Muscle of back (tissue), 11 donors: ENCODE measurements around the gene HSPB6. TPM values are rescaled to one million over a fixed set of nuclear protein-coding genes. Genes with fewer than 3 reads are reported as not detected.
"Not testable (repeated sequence)": the region's sequence is repeated elsewhere in the genome, so short reads cannot be mapped to it uniquely, and the experiment has no call there.

Source experiments
- DNase-seq, 3 donors: peaks; one replicate each; pipeline versions ENCODE4 v3.0.0 to v3.0.0-alpha.2; 2013
- polyA plus RNA-seq, 10 donors: library from polyadenylated mRNA; unstranded; fragments of 120-200 nt; gene quantifications; one replicate each; pipeline ENCODE4 v1.2.1, GENCODE V29; 2013; ENCODE audit not compliant: insufficient read length in 10 of 10

Gene HSPB6
- polyA plus RNA-seq, 10 donors: 193 to 769 (median 611) TPM

- DNase-seq: no peak
Measured at GRCh38 chr19:35734273-35734672, 22.6 kb downstream of the HSPB6 start.

- no peak for DNase-seq
Measured at GRCh38 chr19:35733180-35734125, 23.4 kb downstream of the HSPB6 start.

GRCh38 chr19:35732540-35733179 is 24.2 kb downstream of the HSPB6 start:
- no peak for DNase-seq

- DNase-seq: no peak
Measured at GRCh38 chr19:35731779-35732405, 24.9 kb downstream of the HSPB6 start.

GRCh38 chr19:35731353-35731752 is 25.5 kb downstream of the HSPB6 start:
- no peak for DNase-seq

- no peak for DNase-seq
Measured at GRCh38 chr19:35730326-35730725, 26.5 kb downstream of the HSPB6 start.

GRCh38 chr19:35729763-35730162 is 27.1 kb downstream of the HSPB6 start:
- no peak for DNase-seq

GRCh38 chr19:35729021-35729420 is 27.8 kb downstream of the HSPB6 start:
- no peak for DNase-seq

- no peak for DNase-seq
Measured at GRCh38 chr19:35727956-35728706, 28.7 kb downstream of the HSPB6 start.

- no peak for DNase-seq
Measured at GRCh38 chr19:35727053-35727955, 29.5 kb downstream of the HSPB6 start.

GRCh38 chr19:35725216-35725861 is 31.5 kb downstream of the HSPB6 start:
- DNase-seq: no peak

GRCh38 chr19:35724560-35724959 is 32.3 kb downstream of the HSPB6 start:
- no peak for DNase-seq

GRCh38 chr19:35724132-35724531 is 32.7 kb downstream of the HSPB6 start:
- DNase-seq: not testable (repeated sequence)

- DNase-seq: no peak
Measured at GRCh38 chr19:35723671-35724070, 33.2 kb downstream of the HSPB6 start.

GRCh38 chr19:35722897-35723296 is 33.9 kb downstream of the HSPB6 start:
- no peak for DNase-seq

- DNase-seq: no peak
Measured at GRCh38 chr19:35722461-35722860, 34.4 kb downstream of the HSPB6 start.

GRCh38 chr19:35721374-35721773 is 35.5 kb downstream of the HSPB6 start:
- DNase-seq: no peak

- no peak for DNase-seq
Measured at GRCh38 chr19:35720648-35721047, 36.2 kb downstream of the HSPB6 start.

GRCh38 chr19:35720163-35720524 is 36.7 kb downstream of the HSPB6 start:
- no peak for DNase-seq

- DNase-seq: no peak
Measured at GRCh38 chr19:35719402-35720162, 37.2 kb downstream of the HSPB6 start.
